OCI-LY3 (cell line): Measurements from ENCODE around the gene COX20.

Experiments
- H2AFZ ChIP-seq: fragments of 200-600, 300-600 bp; shearing (Covaris generic); 2 replicates; pipeline ENCODE4 v1.6.0; 2014; ENCODE audit warnings: antibody characterized with exemption, low read depth, low read length
- H3K27ac ChIP-seq: fragments of 200-600, 300-600 bp; sonication (generic); 2 replicates; pipeline ENCODE4 v1.5.1; 2014; ENCODE audit warnings: mild to moderate bottlenecking, low read length, moderate library complexity, mixed read lengths
- H3K27me3 ChIP-seq: fragments of 200-600, 300-600 bp; sonication (generic); 2 replicates; pipeline ENCODE4 v1.6.1; 2014; ENCODE audit warnings: low read depth, low read length, mixed read lengths
- H3K36me3 ChIP-seq: fragments of 200-600, 300-600 bp; sonication (generic); replicated peaks from 2 replicates; pipeline ENCODE3; 2014; ENCODE audit warnings: low read depth, low read length, mixed read lengths
- H3K4me1 ChIP-seq: fragments of 300-600, 200-600 bp; sonication (generic); 2 replicates; pipeline ENCODE4 v1.6.1; 2014; ENCODE audit warnings: low read length, mixed read lengths
- H3K4me2 ChIP-seq: fragments of 200-600, 300-600 bp; sonication (generic); 2 replicates; pipeline ENCODE4 v1.6.1; 2014; ENCODE audit warnings: low read length, mixed read lengths
- H3K4me3 ChIP-seq: fragments of 300-600, 200-600 bp; sonication (generic); 2 replicates; pipeline ENCODE4 v1.5.1; 2014; ENCODE audit warnings: antibody characterized with exemption, mild to moderate bottlenecking, low read length, moderate library complexity
- H3K79me2 ChIP-seq: fragments of 300-600, 200-600 bp; shearing (Covaris generic); 2 replicates; pipeline ENCODE4 v1.6.1; 2014; ENCODE audit warnings: mild to moderate bottlenecking, low read length, mixed read lengths
- H3K9ac ChIP-seq: fragments of 300-600, 200-600 bp; shearing (Covaris generic); 2 replicates; pipeline ENCODE4 v1.6.0; 2014; ENCODE audit warnings: mild to moderate bottlenecking, low read length, moderate library complexity
- H3K9me3 ChIP-seq: fragments of 200-600, 300-600 bp; shearing (Covaris generic); 2 replicates; pipeline ENCODE4 v1.6.1; 2014; ENCODE audit warnings: low read length, mixed read lengths; ENCODE audit not compliant: insufficient read depth
- H4K20me1 ChIP-seq: fragments of 200-600, 300-600 bp; sonication (generic); 2 replicates; pipeline ENCODE4 v1.6.1; 2016; ENCODE audit warnings: low read length, mixed read lengths; ENCODE audit not compliant: insufficient read depth
- EZH2phosphoT487 ChIP-seq: fragments of 200-600 bp; shearing (Covaris generic); IDR thresholded peaks from 2 replicates; pipeline ENCODE4 v1.6.1; 2018; ENCODE audit warnings: antibody characterized with exemption, mixed run types, low read depth
- TF ChIP-seq, protein P1 (sequence below): fragments of 200-600, 300-600 bp; sonication (generic); IDR thresholded peaks from 2 replicates; pipeline ENCODE4 v1.5.1; 2014; ENCODE audit warnings: antibody characterized with exemption, low read length, low read depth

COX20 gene

DNA sequence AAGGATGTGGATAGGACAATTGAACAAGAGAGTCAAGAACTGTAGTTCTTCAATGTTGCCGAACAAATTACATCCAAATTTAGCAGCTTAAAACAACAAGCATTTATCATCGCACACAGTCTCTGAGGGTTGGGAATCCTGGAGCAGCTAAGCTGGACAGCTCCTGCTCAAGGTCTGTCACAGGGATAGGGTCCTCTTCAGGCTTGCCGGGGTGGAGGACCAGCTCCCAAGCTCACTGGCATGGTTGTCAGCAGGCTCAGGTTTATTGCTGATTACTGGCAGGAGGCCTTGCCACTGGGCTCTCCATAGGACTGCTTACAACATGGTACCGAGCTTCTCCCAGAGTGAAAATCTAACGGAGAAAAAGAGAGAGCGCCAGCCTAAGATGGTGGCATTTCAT, 22.1 kb upstream of the COX20 start:
- no peaks in the 10 kb centered on the region for H4K20me1 ChIP-seq
- H3K4me2 ChIP-seq, result no peak overlapping the region
- H3K27me3 ChIP-seq, result peaks cover 14% of the 10 kb centered on the region; the same call in 1 of the 2 replicates
- H3K36me3 ChIP-seq, result no peaks in the 10 kb centered on the region
- H3K79me2 ChIP-seq, result no peaks in the 10 kb centered on the region
- H3K27ac ChIP-seq, result no peak overlapping the region
- H2AFZ ChIP-seq, result no peak overlapping the region
- TF ChIP-seq, protein P1, sequence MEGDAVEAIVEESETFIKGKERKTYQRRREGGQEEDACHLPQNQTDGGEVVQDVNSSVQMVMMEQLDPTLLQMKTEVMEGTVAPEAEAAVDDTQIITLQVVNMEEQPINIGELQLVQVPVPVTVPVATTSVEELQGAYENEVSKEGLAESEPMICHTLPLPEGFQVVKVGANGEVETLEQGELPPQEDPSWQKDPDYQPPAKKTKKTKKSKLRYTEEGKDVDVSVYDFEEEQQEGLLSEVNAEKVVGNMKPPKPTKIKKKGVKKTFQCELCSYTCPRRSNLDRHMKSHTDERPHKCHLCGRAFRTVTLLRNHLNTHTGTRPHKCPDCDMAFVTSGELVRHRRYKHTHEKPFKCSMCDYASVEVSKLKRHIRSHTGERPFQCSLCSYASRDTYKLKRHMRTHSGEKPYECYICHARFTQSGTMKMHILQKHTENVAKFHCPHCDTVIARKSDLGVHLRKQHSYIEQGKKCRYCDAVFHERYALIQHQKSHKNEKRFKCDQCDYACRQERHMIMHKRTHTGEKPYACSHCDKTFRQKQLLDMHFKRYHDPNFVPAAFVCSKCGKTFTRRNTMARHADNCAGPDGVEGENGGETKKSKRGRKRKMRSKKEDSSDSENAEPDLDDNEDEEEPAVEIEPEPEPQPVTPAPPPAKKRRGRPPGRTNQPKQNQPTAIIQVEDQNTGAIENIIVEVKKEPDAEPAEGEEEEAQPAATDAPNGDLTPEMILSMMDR, result no peak
- no peak for TF ChIP-seq EZH2phosphoT487
- no peaks in the 10 kb centered on the region for H3K9me3 ChIP-seq
- H3K4me1 ChIP-seq, result peaks cover 24% of the 10 kb centered on the region
- no peak overlapping the region for H3K9ac ChIP-seq
- H3K4me3 ChIP-seq, result no peak overlapping the region

DNA sequence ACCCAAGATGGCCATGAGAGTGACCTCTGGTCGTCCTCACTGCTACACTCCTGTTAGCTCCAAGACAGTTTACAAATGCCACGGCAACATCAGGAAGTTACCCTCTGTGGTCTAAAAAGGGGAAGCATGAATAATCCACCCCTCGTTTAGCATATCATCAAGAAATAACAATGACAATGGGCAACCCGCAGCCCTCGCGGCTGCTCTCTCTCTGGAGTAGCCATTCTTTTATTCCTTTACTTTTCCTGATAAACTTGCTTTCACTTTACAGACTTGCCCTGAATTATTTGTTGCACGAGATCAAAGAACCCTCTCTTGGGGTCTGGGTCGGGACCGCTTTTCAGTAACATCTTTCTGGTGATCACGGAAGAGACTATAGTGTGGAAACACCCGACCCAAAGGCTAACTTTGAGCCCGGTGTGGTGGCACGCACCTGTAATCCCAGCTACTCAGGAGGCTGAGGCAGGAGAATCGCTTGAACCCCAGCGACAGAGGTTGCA, 19.8 kb upstream of the COX20 start:
- Histone ChIP-seq H4K20me1 (no peaks in the 10 kb centered on the region), H3K27me3 (peaks cover 14% of the 10 kb centered on the region; the same call in 1 of the 2 replicates), H3K9me3 (no peaks in the 10 kb centered on the region), H3K4me2 (peak overlapping the region; percentile 86), H3K27ac (no peak overlapping the region), H3K4me1 (peaks cover 24% of the 10 kb centered on the region), H3K9ac (peak overlapping the region; percentile 44), H3K79me2 (no peaks in the 10 kb centered on the region), H3K36me3 (no peaks in the 10 kb centered on the region), H3K4me3 (peak overlapping the region; percentile 74), H2AFZ (peak overlapping the region; percentile 62; the same call in 1 of the 2 replicates)
- TF ChIP-seq EZH2phosphoT487, result no peak
- TF ChIP-seq, protein P1, result no peak

DNA sequence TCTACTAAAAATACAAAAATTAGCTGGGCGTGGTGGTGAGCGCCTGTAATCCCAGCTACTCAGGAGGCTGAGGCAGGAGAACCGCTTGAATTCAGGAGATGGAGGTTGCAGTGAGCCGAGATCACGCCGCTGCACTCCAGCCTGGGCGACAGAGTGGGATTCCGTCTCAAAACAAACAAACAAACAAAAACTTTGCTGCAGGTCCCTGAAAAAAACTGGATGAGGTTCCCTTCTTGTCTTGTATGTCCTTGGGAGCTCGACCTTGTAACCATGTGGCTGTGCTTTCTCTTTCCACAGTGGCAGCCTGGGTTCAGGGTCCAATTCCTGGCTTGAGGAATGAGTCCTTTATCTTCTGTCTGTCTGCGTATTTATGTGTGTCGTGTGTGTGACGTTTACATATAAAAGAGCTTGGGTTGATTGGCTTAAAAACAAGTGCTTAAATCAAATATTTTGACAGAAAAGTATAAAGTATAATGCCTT, 18.0 kb upstream of the COX20 start:
- Histone ChIP-seq H3K27me3 (peaks cover 14% of the 10 kb centered on the region; the same call in 1 of the 2 replicates), H4K20me1 (no peaks in the 10 kb centered on the region), H3K4me1 (peaks cover 24% of the 10 kb centered on the region), H3K36me3 (no peaks in the 10 kb centered on the region), H3K9ac (no peak overlapping the region), H3K4me3 (no peak overlapping the region), H2AFZ (no peak overlapping the region), H3K27ac (no peak overlapping the region), H3K79me2 (no peaks in the 10 kb centered on the region), H3K4me2 (no peak overlapping the region), H3K9me3 (no peaks in the 10 kb centered on the region)
- TF ChIP-seq EZH2phosphoT487, result no peak
- TF ChIP-seq, protein P1, result no peak

DNA sequence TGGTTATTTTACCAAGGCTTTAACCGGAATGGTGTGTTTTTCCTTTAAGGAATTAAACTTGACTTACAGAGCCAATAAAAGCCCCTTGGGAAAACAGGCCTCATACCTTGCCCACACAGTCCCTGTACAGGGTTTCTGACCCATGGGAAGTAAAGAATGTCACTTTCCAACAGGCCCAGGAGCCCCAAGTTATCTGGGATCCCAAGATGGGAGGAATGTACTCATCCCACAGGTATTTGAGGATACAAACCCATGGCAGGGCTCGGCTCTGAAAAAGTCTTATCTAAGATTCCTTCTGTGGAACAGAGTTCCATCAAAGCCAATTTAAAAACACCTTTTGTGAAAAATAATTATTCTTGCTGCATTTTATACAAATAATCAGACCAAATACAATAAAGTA, 15.3 kb upstream of the COX20 start:
- Histone ChIP-seq H3K27ac (no peak overlapping the region), H3K36me3 (no peaks in the 10 kb centered on the region), H3K79me2 (no peaks in the 10 kb centered on the region), H3K27me3 (peaks cover 14% of the 10 kb centered on the region; the same call in 1 of the 2 replicates), H3K4me1 (peaks cover 13% of the 10 kb centered on the region), H2AFZ (no peak overlapping the region), H3K9ac (no peak overlapping the region), H4K20me1 (no peaks in the 10 kb centered on the region), H3K9me3 (no peaks in the 10 kb centered on the region), H3K4me3 (no peak overlapping the region), H3K4me2 (no peak overlapping the region)
- TF ChIP-seq, protein P1, result no peak
- TF ChIP-seq EZH2phosphoT487, result no peak
